ENCODE results near the gene AMPD3.
"Not testable (repeated sequence)": the region's sequence is repeated elsewhere in the genome, so short reads cannot be mapped to it uniquely, and the experiment has no call there.

AMPD3 gene

DNA sequence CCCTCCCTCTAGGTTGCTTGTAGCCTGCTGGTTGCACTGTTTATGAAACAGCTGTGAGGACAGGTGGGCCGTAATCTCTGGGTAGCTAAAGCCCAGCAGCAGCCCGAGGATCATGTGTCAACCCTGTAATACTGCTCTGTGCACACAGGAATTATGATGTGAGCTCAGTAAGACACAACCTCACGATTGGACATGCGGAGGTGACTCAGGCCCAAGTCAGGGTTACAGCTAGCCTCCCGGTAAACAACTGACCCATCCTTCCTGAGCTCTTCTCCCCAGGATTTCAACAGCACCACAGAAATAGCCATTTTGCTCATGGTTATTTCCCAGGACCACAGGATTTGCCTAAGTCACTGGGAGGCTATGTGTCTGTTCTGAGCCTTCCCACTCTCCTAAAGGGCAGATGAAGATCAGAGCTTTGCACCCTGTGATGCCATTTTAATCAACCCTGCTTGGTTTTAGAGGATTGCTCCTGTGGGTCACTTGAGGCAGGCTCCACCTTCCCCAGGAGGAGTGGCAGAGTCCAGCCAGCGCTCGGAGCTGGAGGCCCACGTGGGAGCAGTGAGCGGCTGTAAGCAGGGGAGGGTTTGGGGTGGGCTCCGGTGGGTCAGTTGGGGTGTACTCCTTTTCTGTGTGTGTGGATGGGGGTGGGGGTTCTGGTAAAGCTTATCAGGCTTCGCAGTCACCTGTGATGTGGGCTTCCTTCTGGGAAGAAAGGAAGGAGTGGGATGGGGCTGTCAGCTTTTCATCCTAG is at the start of gene AMPD3:
Gene AMPD3 (plus strand): TSS at position 387 of the 754 bp plus-strand sequence. CDS start 6,256 bp downstream, outside the sequence.
- peak; percentile 90 for DNase-seq (ENCODE audit: low read depth)

DNA sequence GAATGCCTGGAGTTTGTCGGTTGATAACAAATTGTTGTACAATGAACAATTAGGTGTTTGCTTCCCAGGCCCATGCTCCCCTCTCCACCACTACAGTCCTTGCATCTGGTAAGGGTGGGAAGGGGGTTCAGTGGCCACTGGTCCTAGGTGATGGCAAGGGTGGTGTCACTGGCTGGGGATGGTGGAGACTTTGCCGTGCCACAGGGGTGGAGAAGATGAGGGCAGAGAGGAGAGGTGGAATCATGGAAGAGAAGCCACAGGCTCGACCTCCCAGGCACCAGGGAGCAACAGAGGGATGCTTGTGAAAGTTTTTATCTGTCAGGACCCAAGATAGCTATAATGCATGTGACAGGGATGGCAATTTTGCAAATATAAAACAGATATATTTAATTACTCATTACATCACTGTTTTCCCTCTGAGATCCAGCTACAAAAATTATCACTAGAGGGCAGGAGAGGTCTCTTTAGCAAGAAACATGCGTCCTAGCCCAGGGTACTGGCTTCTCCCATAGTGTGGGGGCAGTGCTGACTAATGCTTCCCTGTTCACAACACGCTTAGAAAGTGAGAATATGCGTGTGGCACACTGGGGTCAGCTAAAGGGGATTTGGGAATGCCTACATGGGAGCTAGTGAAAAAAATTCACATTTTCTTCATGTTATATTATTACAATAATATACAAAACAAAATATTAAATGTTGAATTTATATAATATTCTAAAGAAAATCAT is 49.0 kb upstream of the AMPD3 start:
- peak; percentile 76 for DNase-seq (ENCODE audit: low read depth)

DNA sequence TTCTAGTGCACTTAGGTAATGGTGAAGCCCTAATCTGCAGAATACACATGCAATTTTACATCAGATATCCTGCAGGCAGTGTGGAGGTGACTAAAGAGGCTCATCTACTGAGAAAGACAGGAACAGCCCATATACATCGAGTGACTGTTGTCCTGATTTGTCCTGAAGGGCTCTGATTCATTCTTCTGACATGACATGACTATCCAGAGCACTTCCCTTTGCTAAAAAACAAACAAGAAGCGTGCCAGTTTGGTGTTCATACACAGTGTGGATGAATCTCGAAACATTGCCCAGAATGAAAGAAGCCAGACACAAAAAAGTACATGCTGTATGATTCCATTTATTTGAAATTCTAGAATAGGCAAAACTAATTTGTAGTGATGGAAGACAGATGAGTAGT is 48.0 kb upstream of the AMPD3 start:
- DNase-seq (ENCODE audit: low read depth): peak; percentile 66

DNA sequence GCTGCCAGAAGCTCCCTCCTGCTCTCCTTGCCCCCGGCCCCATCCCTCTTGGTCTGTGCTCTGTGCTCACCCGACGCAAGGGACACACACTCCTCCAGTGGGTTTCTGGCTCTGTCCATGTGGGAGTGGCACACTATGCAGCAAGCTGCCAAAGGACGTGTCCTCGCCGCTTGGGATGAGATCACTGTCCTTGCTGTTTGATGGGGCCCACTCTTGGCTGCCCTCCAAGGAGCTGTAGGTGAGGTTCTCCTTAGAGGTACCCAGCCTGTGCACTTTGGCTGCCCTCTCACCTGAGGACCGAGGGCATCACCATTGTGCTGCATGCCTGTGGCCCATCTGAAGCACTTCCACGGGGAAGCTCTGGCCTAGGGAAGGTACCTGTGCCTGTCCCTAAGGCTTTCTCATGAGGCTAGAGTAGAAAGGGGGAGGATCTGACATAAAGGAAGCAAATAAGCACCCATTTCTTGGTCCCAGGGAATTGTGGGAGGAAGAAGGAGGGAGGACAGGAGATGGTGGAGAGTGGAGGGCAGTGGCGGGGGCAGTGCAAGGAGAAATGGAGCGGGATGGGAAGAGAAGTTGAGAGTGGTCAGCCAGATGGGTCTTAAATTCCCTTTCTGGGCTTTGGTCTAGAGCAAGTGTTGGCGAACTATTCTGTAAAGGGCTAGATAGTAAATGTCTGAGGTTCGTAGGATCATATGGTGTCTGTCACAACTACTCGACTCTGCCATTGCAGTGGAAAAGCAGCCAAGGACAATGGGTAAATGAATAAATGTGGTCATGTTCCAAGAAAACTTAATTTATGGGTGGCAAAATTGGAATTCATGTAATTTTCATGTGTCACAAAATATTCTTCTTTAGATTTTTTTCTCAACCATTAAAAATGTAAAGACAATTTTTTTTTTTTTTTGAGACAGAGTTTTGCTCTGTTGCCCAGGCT is 47.0 kb upstream of the AMPD3 start:
- DNase-seq (ENCODE audit: low read depth): no peak

DNA sequence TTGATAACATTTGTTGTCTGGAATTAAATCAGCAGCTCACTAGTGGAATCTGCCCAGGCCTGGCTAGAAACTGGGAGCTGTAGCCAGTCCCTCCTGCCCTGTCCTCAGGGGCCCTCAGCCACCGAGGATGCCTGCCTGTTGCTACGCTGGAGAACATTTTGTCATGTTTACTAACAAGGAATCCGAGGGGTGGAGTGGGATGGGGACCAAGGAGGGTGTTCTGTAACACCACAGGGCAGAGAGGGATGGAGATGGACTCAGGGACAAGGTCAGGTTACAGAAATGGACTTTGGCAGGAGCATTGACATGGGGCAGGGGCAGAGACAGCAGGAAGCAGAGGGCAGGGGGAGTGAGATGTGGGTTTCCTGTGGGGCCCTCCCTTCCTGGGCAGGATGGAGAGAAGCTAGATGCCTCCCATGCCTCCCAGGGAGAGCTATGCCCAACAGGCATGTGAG is 45.8 kb upstream of the AMPD3 start:
- peak; percentile 79 for DNase-seq (ENCODE audit: low read depth)

DNA sequence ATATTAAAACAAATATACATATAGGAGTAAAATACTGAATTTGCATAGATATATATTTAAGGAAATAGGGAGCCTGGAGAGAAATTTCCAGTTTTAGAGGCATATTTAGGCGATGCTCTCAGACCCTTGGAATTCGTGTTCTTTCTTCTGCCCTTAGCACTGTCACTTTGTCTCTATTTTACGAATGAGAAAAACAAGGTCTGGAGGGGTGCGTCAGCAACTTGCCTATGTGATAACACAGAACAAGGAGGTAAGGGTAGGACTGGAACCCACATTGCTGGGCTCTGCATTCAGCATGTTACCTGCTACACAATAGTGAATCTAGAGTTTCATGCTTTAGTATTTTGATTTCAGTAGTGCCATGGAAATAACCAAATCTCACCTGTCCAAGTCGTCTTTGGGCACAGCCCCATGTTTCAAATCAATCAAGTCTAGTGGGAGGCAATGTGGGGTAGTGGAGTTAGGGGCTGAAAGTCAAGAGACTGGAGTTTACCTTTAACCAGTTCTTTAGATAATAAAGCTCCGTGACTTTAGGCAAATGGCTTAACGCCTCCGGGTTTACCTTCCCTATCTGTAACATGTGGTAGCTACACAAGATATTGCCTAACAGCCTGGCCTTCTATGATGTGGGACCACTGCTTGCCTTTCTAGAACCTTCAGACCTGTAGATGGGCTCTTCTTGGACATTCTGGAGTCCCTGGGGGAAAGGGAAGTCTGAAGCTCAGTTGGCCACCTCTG is 44.8 kb upstream of the AMPD3 start:
- DNase-seq (ENCODE audit: low read depth): no peak

DNA sequence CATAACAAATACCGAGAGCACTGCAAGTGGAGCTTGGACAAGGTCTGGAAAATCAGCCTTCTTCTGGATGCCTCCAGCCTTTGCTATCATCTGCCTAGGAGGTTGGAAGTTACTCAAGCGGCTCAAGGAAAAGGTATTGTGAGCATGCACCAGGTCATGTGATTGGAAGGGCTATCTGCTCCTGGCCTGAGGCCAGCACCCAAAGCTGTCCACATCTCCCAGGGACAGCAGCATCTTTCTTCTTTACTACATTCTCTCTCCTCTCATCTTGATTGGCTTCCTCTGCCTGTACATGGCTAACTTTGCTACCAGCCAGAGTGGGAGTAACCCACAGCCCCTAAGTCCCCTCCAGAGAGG is 44.2 kb upstream of the AMPD3 start:
- no peak for DNase-seq (ENCODE audit: low read depth)

DNA sequence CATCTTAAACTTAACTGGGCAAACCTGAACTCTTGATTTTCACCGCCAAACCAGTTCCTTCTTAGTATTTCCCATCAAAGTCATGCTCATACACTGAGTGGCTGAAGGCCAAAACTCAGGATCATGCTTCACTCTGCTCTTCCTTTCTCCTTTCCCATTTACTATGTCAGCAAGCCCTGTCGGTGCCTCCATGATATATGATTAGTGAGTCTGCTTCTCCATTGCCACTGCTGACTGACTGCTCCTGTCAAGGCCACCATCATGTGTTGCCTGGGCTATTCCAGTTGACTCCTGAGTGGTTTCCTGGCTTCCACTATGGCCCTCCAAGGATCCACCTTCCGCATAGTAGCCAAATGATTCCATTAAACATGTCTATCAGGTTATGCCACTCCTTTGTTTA is 42.8 kb upstream of the AMPD3 start:
- DNase-seq (ENCODE audit: low read depth): no peak

DNA sequence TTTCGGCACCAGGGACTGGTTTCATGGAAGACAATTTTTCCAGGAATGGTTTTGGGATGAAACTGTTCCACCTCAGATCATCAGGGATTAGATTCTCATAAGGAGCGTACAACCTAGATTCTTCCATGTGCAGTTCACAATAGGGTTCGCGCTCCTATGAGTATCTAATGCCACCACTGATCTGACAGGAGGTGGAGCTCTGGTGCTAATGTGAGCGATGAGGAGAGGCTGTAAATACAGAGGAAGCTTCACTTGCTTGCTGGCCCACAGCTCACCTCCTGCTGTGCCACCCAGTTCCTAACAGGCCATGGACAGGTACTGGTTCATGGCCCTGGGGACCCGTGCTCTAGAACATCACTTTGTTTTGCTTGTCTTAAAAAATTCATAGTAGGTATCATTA is 41.8 kb upstream of the AMPD3 start:
- peak; percentile 22 for DNase-seq (ENCODE audit: low read depth)

DNA sequence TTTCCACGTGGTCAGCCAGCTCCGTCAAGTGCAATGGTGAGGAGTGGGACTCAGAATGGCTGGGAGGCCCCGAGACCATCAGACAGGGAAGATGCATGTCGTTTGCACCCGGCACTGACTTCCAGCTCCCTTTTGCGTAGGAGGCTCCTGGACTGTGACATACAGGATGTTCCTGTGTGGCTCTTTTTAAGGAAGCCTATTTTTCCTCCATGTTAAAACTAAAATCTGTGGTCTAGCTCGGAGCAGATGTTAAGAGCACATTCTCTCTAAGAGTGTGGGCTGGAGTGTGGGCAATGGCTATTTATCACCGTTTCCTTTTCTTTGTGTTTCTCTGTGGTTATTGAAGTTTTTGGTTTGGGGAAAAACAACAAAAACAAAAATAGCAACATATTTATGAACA is 40.9 kb upstream of the AMPD3 start:
- DNase-seq (ENCODE audit: low read depth): no peak

DNA sequence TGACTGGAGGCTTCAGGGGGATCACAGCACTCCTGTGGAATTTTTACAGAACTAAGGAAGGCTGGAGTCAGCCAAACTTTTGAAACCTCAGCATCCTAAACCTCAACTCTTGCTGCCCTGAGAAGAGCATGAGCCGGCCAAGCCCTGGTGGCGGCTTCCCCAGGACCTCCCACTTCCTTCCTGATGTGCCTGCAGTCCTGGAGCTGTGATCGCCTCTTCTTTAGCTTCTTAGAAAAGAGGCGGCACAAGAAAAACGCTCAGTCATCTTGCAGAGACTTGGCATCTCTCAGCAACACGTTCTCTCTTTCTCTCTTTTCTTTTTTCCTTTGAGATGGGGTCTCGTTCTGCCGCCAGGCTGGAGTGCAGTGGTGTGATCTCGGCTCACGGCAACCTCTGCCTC is 40.4 kb upstream of the AMPD3 start:
- DNase-seq (ENCODE audit: low read depth): peak; percentile 52

DNA sequence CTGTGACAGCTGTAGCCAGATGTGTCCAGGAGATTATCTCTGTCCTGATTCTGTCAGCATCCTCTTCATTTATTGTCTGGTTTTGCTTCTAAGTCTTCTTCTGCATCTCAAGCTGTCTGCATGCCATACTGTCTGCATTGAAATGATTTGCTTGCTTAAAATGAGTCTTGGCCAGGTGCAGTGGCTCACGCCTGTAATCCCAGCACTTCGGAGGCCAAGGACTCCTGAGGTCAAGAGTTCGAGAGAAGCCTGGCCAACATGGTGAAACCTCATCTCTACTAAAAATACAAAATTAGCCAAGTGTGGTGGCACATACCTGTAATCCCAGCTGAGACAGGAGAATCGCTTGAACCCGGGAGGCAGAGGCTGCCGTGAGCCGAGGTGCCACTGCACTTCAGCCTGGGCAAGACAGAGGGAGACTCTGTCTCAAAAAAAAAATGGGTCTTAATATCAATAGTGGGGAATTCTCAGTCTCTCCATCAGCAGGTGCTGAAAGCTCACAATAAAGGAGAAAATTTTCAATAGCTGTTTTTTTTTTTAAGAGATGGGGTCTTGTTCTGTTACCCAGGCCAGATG is 39.2 kb upstream of the AMPD3 start:
- DNase-seq (ENCODE audit: low read depth): no peak

DNA sequence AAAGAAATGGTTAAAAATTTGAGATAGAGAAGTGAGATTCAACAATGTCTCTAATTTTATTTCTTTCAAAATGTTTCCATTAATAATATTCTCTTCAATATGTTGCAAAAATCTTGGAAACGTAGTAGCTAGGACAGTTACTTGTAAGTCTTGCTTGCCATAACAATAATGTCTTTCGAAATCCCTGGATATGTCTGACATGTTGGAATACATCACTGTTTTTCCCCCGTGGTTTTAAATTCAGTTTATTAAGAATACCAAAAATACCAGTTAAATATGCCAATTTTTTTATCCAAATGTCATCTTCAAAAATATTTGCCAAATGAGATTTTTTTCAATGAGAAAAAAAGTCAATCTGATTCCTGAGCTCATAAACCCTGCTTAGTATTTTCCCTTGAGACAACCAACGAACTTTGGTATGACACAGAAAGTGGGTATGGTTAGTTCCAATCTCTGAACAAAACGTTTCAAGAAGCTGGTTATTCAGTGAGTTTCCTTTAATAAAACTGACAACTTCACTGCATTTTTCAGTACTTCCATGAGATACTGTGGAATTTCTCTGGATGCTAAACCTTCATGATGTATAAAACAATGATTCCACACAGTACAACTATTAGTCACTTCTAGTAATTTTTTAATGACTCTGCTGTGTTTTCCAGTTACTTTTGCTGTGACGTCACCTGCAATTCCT is 36.7 kb upstream of the AMPD3 start:
- DNase-seq (ENCODE audit: low read depth): peak; percentile 89

DNA sequence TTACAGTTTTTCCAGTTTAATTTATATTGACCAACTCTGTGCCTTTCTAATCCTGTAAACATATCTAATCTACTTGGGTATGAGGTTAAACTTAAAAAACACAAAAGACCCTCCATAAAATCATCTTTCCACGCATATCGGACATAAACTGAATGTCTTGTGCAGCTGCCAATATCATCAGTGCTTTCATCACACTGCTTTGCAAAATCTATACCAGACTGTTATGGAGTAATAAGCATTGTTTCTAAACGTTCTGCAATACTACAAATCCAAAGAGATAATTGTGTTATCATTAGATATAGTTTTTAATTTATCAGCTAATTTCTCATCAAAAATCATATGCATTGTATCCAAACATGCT is 36.1 kb upstream of the AMPD3 start:
- DNase-seq (ENCODE audit: low read depth): peak; percentile 53

DNA sequence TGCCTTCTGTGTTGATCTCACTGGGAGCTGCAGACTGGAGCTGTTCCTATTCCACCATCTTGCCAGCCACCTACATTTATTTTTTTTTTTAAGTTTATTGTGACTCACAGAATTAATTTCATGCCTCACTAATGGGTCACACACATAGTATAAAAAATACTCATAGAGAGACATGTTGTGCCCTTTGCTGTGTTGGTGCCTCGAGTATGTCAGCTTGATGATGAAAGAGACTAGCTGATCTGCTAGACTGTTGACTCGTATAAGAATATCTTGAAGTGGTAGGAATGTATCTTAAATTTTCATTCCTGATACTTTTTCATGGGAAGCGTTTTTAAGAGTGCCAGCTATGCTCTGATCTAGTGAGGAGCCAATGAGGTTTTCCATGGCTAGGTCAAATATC is 28.6 kb upstream of the AMPD3 start:
- DNase-seq (ENCODE audit: low read depth): no peak

DNA sequence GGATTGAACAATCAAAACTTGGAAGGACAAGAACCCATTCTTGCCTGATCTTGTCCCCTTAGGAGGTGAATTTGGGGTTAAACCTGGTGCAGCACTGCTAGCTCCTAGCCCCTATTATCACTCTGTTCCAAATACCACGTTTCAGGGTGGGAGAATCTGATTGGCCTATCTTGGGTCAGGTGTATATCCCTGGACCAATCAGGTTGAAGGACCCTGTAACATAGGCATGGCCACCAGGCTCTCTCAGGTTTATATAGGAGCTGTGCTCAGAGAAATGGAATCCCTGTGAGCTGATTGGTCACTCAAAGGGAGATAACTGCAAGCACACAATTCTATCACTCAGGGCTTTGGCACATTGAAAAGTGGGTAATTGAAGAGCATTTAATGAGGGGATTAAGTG is 26.6 kb upstream of the AMPD3 start:
- no peak for DNase-seq (ENCODE audit: low read depth)

DNA sequence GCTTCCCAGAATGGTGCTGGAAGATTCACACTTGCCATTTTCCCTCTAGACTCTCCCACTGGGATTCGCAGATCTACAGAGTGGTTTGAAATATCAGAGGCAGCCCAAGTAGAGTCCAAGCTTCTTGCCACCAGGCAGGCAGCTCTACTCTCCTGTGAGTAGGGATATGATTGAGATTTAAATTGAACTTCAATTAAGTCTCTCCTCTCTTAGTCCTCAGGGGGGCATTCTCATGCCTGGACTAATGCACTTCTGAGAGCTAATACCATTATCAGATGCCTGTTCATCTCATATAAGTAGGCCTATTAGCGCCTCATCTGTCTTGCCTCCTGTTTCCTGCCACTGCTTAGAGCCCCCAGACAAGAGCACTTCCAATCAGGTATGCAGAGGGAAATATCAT is 25.5 kb upstream of the AMPD3 start:
- no peak for DNase-seq (ENCODE audit: low read depth)

DNA sequence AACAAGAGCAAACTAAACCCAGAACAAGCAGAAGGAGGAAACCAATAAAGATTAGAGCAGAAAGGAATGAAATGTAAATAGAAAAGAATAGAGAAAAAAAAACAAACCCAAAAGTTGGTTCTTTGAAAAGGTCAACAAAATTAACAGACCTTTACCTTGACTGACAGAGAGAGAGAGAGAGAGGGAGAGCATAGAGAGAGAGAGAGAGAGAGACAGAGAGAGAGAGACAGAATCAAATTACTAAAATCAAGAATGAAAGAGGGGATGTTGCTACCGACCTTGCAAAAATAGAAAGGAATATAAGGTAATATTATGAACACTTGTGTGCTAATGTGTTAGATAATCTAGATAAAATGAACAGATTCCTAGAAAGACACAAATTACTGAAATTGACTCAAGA is 22.6 kb upstream of the AMPD3 start:
- DNase-seq (ENCODE audit: low read depth): no peak

DNA sequence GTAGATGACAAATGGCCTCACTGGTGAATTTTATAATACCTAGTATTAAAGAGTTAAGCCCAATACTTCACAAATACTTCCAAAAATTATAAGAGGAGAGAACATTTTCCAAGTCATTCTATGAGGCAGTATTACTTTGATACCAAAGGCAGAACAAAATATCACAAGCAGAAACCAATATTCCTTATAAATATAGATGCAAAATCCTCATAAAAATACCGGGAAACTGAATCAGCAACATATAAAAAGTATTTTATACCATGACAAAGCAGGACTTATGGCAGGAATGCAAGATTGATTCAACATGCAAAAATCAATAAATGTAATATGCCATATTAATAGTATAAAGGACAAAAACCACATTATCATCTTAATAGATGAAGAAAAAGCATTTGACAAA is 22.1 kb upstream of the AMPD3 start:
- no peak for DNase-seq (ENCODE audit: low read depth)

DNA sequence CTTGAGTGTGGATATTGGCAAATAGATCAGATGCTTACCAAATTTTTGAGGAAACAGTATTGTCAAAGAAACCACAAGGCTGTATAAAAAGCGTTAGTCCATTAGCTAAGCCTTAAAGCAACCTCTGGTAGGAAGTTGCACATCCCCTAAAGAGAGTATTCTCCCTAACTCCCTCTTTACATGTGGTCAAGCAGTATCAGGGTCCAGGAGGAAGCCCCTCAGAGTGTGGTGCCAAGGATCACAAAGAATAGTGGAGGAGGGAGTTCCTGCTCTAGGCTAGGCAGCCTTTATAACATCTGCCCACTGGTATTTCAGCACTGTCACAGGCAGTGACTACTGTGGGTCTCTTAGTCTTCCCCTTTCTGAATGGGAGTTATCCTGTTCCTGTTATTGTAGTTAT is 18.8 kb upstream of the AMPD3 start:
- no peak for DNase-seq (ENCODE audit: low read depth)

DNA sequence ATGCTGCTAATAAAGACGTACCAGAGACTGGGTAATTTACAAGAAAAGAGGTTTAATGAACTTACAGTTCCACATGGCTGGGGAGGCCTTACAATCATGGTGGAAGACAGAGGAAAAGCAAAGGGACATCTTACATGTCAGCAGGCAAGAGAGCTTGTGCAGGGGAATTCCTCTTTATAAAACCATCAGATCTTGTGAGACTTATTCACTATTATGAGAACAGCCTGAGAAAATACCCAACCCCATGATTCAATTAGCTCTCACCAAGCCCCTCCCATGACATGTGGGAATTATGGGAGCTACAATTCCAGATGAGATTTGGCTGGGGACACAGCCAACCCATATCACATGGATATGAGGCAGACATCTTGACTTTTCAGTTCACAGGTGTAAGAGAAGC is 18.4 kb upstream of the AMPD3 start:
- DNase-seq (ENCODE audit: low read depth): not testable (repeated sequence)
